GM23338 (cell line): ENCODE results near the gene IFT74. TPM values are rescaled to one million over a fixed set of nuclear protein-coding genes. Genes with fewer than 3 reads are reported as not detected.
A peak's percentile ranks its signal among the peaks of the same experiment; 100 is the strongest.

Experiments
- ATAC-seq: fragments of 200-7000 bp; cut with Tn5 transposase; 3 replicates; pipeline ENCODE4 v1.9.1; 2020
- DNase-seq: peaks from one replicate; pipeline ENCODE4 v3.0.0-alpha.2; 2015; ENCODE audit warnings: low spot score
- H2AFZ ChIP-seq: fragments of 200-600 bp; sonication (generic); 2 replicates; pipeline ENCODE4 v1.8.0; 2016; ENCODE audit warnings: antibody characterized with exemption, mild to moderate bottlenecking, moderate library complexity
- H3F3A ChIP-seq: fragments of 200-600 bp; sonication (generic); replicated peaks from 2 replicates; pipeline ENCODE4 v1.8.0; 2017; ENCODE audit warnings: antibody characterized with exemption, mixed run types, low read depth
- H3K27ac ChIP-seq: fragments of 200-600 bp; sonication (generic); 2 replicates; pipeline ENCODE4 v1.6.1; 2016; ENCODE audit warnings: low read depth
- H3K27me3 ChIP-seq: fragments of 200-600 bp; sonication (generic); 2 replicates; pipeline ENCODE4 v1.8.0; 2016; ENCODE audit warnings: mild to moderate bottlenecking, mixed run types, moderate library complexity; ENCODE audit not compliant: insufficient read depth
- H3K36me3 ChIP-seq: fragments of 200-600 bp; sonication (generic); 2 replicates; pipeline ENCODE4 v1.8.0; 2016; ENCODE audit warnings: mild to moderate bottlenecking; ENCODE audit not compliant: insufficient read depth
- H3K4me1 ChIP-seq: fragments of 200-600 bp; sonication (generic); 2 replicates; pipeline ENCODE4 v1.8.0; 2016; ENCODE audit warnings: mild to moderate bottlenecking, moderate library complexity; ENCODE audit not compliant: insufficient read depth
- H3K4me2 ChIP-seq: fragments of 200-600 bp; sonication (generic); 2 replicates; pipeline ENCODE4 v1.7.1; 2017; ENCODE audit warnings: mixed run types
- H3K4me3 ChIP-seq: fragments of 200-600 bp; sonication (generic); 2 replicates; pipeline ENCODE4 v1.6.1; 2016; ENCODE audit warnings: mixed run types
- H3K79me2 ChIP-seq: fragments of 200-600 bp; sonication (generic); replicated peaks from 2 replicates; pipeline ENCODE4 v1.8.0; 2017; ENCODE audit warnings: mild to moderate bottlenecking; ENCODE audit not compliant: insufficient read depth
- H3K9me2 ChIP-seq: fragments of 200-600 bp; sonication (generic); 2 replicates; pipeline ENCODE4 v1.8.0; 2017; ENCODE audit not compliant: insufficient read depth
- H4K20me1 ChIP-seq: fragments of 200-600 bp; sonication (generic); replicated peaks from 2 replicates; pipeline ENCODE4 v1.8.0; 2017; ENCODE audit warnings: mild to moderate bottlenecking; ENCODE audit not compliant: insufficient read depth
- H3K27ac Mint-ChIP-seq: 2 replicates; pipeline ENCODE4 v1.8.0; 2020; ENCODE audit warnings: inconsistent platforms, mild to moderate bottlenecking, moderate library complexity, mixed read lengths
- H3K27me3 Mint-ChIP-seq: 3 replicates; pipeline ENCODE4 v1.8.0; 2022; ENCODE audit warnings: low read depth, mild to moderate bottlenecking, moderate library complexity, mixed read lengths, inconsistent platforms; ENCODE audit not compliant: insufficient read depth, poor library complexity
- H3K36me3 Mint-ChIP-seq: 3 replicates; pipeline ENCODE4 v1.8.0; 2021; ENCODE audit warnings: low read depth, mild to moderate bottlenecking, inconsistent platforms, moderate library complexity, mixed read lengths
- H3K4me1 Mint-ChIP-seq: 3 replicates; pipeline ENCODE4 v1.8.0; 2020; ENCODE audit warnings: mild to moderate bottlenecking, inconsistent platforms, mixed read lengths
- H3K4me3 Mint-ChIP-seq: 3 replicates; pipeline ENCODE4 v1.8.0; 2021; ENCODE audit warnings: moderate library complexity, mild to moderate bottlenecking, inconsistent platforms, mixed read lengths
- H3K9me3 Mint-ChIP-seq: 3 replicates; pipeline ENCODE4 v1.8.0; 2020; ENCODE audit warnings: moderate library complexity, mild to moderate bottlenecking, inconsistent platforms, mixed read lengths
- CREB1 ChIP-seq: fragments of 250-450 bp; sonication (Bioruptor Pico); IDR thresholded peaks from 2 replicates; pipeline ENCODE4 v1.5.0; 2020; ENCODE audit warnings: low read depth, mild to moderate bottlenecking, moderate library complexity
- EZH2phosphoT487 ChIP-seq: fragments of 200-600 bp; sonication (generic); IDR thresholded peaks from one replicate; pipeline ENCODE4 v1.8.1; 2018; ENCODE audit warnings: antibody characterized with exemption; ENCODE audit not compliant: unreplicated experiment
- NANOG ChIP-seq: IDR thresholded peaks from 2 replicates; pipeline ENCODE4 v1.6.1; 2016; ENCODE audit warnings: antibody characterized with exemption, borderline replicate concordance
- POLR2AphosphoS5 ChIP-seq: IDR thresholded peaks from 2 replicates; pipeline ENCODE4 v1.6.1; 2016; ENCODE audit warnings: antibody characterized with exemption, low read depth
- STAT1 ChIP-seq: IDR thresholded peaks from one replicate; pipeline ENCODE4 v1.6.1; 2016; ENCODE audit warnings: antibody characterized with exemption; ENCODE audit not compliant: unreplicated experiment
- ZNF114 ChIP-seq: fragments of 250-450 bp; sonication (Bioruptor Pico); IDR thresholded peaks from 2 replicates; pipeline ENCODE4 v1.5.0; 2020; ENCODE audit warnings: mild to moderate bottlenecking, moderate library complexity
- ZNF331 ChIP-seq: fragments of 250-450 bp; sonication (Bioruptor Pico); IDR thresholded peaks from 2 replicates; pipeline ENCODE4 v1.5.0; 2020; ENCODE audit warnings: low read depth, mild to moderate bottlenecking, moderate library complexity
- polyA plus RNA-seq: library from polyadenylated mRNA; unstranded; fragments of >200 nt; fragmentation: Nextera tagmentation; extraction: Ambion mirVana; gene quantifications from 2 replicates; pipeline ENCODE4 v1.2.1, GENCODE V29; 2016
- total RNA-seq: library from RNA; depleted of rRNA; stranded (reverse); fragments of >200 nt; shearing (Covaris generic); gene quantifications from 2 replicates; pipeline ENCODE4 v1.2.3, GENCODE V29; 2014
- TF ChIP-seq, protein P1 (sequence below): IDR thresholded peaks from 2 replicates; pipeline ENCODE4 v1.6.1; 2016; ENCODE audit warnings: antibody characterized with exemption
- TF ChIP-seq, protein P2 (sequence below), 2 experiments: fragments of 200-600 bp in 1 of 2; sonication (generic) in 1 of 2; conservative IDR thresholded peaks; 2 replicates each; pipeline versions ENCODE4 v1.5.1 to v1.6.1; 2016 to 2017; ENCODE audit warnings: antibody characterized with exemption in 2 of 2, low read depth in 2 of 2, mild to moderate bottlenecking in 2 of 2, moderate library complexity in 1 of 2
- TF ChIP-seq, protein P3 (sequence below): fragments of 250-450 bp; sonication (Bioruptor Pico); IDR thresholded peaks from 2 replicates; pipeline ENCODE4 v1.5.0; 2020; ENCODE audit warnings: mild to moderate bottlenecking, moderate library complexity

The IFT74 gene
- total and polyA plus RNA-seq, 2 experiments from 2014 or later, result 14.6 to 30.0 TPM

DNA sequence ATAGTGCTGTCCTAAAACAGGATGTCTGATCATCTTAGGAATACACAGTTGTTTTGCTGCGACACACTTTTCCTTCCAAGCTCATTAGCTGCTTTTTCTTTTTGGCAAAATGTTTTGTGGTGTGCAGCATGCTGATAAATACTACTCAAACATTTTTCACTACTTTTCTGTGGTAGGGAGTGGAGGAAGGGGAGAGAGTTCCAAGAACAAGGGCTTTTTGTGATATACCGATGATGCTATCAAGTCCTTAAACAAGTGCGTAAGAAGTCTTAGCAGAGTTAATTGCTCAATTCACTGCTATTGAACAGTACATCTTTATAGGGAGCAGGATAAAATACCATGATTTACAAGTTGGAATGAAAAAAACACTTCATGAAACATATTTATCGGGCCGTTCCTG lies 129.2 kb downstream of the IFT74 start:
- Mint-ChIP-seq H3K36me3 (no peaks in the 10 kb centered on the region), H3K4me1 (no peaks in the 10 kb centered on the region), H3K9me3 (no peaks in the 10 kb centered on the region), H3K27me3 (no peaks in the 10 kb centered on the region), H3K27ac (no peak overlapping the region; the same call in 1 of the 2 replicates), H3K4me3 (no peak overlapping the region)
- Histone ChIP-seq H4K20me1 (no peaks in the 10 kb centered on the region), H3F3A (no peaks in the 10 kb centered on the region), H3K4me3 (no peak overlapping the region), H3K27me3 (no peaks in the 10 kb centered on the region), H3K9me2 (no peaks in the 10 kb centered on the region), H3K79me2 (no peaks in the 10 kb centered on the region), H2AFZ (no peak overlapping the region), H3K27ac (no peak overlapping the region), H3K4me1 (0 out of 2 replicates have a peak, but pooled peaks cover 6% of the 10 kb centered on the region), H3K36me3 (no peaks in the 10 kb centered on the region), H3K4me2 (no peak overlapping the region)
- DNase-seq (no peak), ATAC-seq (no peak)
- no peak for TF ChIP-seq POLR2AphosphoS5
- TF ChIP-seq, protein P1, sequence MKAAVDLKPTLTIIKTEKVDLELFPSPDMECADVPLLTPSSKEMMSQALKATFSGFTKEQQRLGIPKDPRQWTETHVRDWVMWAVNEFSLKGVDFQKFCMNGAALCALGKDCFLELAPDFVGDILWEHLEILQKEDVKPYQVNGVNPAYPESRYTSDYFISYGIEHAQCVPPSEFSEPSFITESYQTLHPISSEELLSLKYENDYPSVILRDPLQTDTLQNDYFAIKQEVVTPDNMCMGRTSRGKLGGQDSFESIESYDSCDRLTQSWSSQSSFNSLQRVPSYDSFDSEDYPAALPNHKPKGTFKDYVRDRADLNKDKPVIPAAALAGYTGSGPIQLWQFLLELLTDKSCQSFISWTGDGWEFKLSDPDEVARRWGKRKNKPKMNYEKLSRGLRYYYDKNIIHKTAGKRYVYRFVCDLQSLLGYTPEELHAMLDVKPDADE, result no peak

DNA sequence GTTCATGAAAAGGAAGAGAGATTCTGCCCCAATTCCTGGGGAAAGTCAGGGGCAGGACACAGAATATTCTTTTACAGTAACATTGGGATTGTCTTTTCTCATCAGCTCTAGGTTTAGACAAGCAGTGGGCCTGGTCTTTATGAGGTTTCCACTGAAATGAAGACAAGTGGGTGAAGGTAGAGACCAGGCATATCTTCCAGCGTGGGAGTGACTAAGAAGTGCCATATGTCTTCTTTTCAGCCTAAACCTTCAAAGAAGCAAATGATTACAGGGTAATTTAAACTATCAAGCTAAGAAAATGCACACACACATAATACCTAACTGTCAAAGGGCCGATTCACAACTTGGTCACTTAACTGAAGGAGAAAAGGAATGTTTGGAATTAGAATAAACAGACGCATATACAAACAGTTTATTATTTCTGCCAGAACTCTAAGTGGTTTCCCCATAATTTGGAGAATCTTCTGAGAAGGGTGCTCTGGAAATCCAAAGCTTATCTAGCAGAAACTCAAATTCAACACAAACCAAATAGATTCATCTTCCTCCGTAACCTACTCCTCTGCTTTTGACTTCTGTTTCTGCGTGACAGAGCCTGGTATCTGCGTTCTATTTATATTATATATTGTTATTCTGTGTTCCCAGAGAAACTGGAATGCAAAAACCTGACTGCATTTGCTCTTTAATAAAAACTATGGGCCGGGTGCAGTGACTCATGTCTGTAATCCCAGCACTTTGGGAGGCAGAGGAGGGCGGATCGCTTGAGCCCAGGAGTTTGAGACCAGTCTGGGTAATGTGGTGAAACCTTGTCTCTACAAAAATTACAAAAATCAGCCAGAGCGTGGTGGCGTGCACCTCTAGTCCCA lies 130.8 kb downstream of the IFT74 start:
- Mint-ChIP-seq H3K4me3 (no peak overlapping the region), H3K36me3 (no peaks in the 10 kb centered on the region), H3K27me3 (no peaks in the 10 kb centered on the region), H3K9me3 (peaks cover 6% of the 10 kb centered on the region), H3K4me1 (no peaks in the 10 kb centered on the region), H3K27ac (peak overlapping the region; percentile 15; the same call in 1 of the 2 replicates)
- peaks cover 4% of the 10 kb centered on the region; the same call in 1 of the 2 replicates for H3K36me3 ChIP-seq
- H3K27me3 ChIP-seq, result no peaks in the 10 kb centered on the region
- no peaks in the 10 kb centered on the region for H3K4me1 ChIP-seq
- no peaks in the 10 kb centered on the region for H3F3A ChIP-seq
- ATAC-seq, result no peak
- no peaks in the 10 kb centered on the region for H3K9me2 ChIP-seq
- H3K4me2 ChIP-seq, result no peak overlapping the region
- no peak overlapping the region for H3K4me3 ChIP-seq
- no peaks in the 10 kb centered on the region for H3K79me2 ChIP-seq
- no peaks in the 10 kb centered on the region for H4K20me1 ChIP-seq
- DNase-seq, result no peak
- no peak overlapping the region for H3K27ac ChIP-seq
- H2AFZ ChIP-seq, result no peak overlapping the region
- TF ChIP-seq STAT1, result no peak
- TF ChIP-seq NANOG, result no peak
- TF ChIP-seq, protein P2, sequence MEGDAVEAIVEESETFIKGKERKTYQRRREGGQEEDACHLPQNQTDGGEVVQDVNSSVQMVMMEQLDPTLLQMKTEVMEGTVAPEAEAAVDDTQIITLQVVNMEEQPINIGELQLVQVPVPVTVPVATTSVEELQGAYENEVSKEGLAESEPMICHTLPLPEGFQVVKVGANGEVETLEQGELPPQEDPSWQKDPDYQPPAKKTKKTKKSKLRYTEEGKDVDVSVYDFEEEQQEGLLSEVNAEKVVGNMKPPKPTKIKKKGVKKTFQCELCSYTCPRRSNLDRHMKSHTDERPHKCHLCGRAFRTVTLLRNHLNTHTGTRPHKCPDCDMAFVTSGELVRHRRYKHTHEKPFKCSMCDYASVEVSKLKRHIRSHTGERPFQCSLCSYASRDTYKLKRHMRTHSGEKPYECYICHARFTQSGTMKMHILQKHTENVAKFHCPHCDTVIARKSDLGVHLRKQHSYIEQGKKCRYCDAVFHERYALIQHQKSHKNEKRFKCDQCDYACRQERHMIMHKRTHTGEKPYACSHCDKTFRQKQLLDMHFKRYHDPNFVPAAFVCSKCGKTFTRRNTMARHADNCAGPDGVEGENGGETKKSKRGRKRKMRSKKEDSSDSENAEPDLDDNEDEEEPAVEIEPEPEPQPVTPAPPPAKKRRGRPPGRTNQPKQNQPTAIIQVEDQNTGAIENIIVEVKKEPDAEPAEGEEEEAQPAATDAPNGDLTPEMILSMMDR (conservative IDR thresholded peaks at IDR 0.05; ENCODE audit: low read depth in 2 of 2), result no peak
- no peak for TF ChIP-seq ZNF331 (CRISPR knock-in tag)
- TF ChIP-seq, protein P1, result no peak
- TF ChIP-seq, protein P3, sequence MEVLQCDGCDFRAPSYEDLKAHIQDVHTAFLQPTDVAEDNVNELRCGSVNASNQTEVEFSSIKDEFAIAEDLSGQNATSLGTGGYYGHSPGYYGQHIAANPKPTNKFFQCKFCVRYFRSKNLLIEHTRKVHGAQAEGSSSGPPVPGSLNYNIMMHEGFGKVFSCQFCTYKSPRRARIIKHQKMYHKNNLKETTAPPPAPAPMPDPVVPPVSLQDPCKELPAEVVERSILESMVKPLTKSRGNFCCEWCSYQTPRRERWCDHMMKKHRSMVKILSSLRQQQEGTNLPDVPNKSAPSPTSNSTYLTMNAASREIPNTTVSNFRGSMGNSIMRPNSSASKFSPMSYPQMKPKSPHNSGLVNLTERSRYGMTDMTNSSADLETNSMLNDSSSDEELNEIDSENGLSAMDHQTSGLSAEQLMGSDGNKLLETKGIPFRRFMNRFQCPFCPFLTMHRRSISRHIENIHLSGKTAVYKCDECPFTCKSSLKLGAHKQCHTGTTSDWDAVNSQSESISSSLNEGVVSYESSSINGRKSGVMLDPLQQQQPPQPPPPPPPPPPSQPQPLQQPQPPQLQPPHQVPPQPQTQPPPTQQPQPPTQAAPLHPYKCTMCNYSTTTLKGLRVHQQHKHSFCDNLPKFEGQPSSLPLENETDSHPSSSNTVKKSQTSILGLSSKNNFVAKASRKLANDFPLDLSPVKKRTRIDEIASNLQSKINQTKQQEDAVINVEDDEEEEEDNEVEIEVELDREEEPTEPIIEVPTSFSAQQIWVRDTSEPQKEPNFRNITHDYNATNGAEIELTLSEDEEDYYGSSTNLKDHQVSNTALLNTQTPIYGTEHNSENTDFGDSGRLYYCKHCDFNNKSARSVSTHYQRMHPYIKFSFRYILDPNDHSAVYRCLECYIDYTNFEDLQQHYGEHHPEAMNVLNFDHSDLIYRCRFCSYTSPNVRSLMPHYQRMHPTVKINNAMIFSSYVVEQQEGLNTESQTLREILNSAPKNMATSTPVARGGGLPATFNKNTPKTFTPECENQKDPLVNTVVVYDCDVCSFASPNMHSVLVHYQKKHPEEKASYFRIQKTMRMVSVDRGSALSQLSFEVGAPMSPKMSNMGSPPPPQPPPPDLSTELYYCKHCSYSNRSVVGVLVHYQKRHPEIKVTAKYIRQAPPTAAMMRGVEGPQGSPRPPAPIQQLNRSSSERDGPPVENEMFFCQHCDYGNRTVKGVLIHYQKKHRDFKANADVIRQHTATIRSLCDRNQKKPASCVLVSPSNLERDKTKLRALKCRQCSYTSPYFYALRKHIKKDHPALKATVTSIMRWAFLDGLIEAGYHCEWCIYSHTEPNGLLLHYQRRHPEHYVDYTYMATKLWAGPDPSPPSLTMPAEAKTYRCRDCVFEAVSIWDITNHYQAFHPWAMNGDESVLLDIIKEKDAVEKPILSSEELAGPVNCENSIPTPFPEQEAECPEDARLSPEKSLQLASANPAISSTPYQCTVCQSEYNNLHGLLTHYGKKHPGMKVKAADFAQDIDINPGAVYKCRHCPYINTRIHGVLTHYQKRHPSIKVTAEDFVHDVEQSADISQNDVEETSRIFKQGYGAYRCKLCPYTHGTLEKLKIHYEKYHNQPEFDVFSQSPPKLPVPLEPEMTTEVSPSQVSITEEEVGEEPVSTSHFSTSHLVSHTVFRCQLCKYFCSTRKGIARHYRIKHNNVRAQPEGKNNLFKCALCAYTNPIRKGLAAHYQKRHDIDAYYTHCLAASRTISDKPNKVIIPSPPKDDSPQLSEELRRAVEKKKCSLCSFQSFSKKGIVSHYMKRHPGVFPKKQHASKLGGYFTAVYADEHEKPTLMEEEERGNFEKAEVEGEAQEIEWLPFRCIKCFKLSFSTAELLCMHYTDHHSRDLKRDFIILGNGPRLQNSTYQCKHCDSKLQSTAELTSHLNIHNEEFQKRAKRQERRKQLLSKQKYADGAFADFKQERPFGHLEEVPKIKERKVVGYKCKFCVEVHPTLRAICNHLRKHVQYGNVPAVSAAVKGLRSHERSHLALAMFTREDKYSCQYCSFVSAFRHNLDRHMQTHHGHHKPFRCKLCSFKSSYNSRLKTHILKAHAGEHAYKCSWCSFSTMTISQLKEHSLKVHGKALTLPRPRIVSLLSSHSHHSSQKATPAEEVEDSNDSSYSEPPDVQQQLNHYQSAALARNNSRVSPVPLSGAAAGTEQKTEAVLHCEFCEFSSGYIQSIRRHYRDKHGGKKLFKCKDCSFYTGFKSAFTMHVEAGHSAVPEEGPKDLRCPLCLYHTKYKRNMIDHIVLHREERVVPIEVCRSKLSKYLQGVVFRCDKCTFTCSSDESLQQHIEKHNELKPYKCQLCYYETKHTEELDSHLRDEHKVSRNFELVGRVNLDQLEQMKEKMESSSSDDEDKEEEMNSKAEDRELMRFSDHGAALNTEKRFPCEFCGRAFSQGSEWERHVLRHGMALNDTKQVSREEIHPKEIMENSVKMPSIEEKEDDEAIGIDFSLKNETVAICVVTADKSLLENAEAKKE, result no peak
- TF ChIP-seq EZH2phosphoT487, result no peak
- no peak for TF ChIP-seq CREB1
- TF ChIP-seq ZNF114 (CRISPR knock-in tag), result no peak
- no peak for TF ChIP-seq POLR2AphosphoS5
